Measurements from ENCODE around the gene CA6. TPM values are rescaled to one million over a fixed set of nuclear protein-coding genes. Genes with fewer than 3 reads are reported as not detected.

CA6 gene
- total RNA-seq, 2 experiments from 2014 or later = not detected

DNA sequence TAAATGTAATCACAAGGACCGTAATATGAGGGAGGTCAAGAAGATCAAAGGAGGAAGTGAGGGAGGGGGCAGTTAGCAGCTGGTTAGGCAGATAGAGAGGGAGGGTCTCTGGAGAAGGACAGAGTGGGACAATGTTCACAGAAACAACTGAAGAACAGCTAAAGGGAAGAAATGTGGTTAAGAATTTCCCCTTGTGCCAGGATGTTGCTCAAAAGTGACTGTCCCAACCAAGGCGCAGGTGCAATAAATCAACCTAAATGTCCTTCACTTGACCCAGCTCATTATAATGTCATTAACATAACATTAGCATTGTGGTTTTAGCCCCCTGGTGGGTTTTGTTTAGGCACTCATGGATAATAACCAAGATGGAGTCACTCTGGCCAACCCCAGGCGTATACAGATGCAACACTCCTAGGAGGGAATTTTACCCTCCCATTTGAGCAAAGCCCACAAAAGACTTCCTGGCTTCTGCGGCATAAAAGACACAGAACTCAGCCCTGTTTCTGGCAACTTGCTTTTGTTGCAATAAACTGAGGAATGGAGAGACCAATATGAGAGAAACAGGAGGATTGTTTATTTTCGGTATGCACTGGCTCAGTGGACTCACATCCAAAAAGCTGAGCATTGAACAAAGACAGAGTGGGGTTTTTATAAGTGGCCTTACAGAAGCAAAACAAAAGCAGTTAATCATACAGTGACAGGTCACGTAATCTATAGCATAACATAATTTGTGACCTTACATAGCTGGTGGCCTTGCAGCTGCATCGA is 7.3 kb upstream of the CA6 start:
- POLR2A ChIA-PET = interaction anchor here (0.5 to 0.6 kb wide), 2 partner anchors 11 to 578 kb away, joined by 3 to 4 read pairs; no protein-coding TSS in a partner anchor

DNA sequence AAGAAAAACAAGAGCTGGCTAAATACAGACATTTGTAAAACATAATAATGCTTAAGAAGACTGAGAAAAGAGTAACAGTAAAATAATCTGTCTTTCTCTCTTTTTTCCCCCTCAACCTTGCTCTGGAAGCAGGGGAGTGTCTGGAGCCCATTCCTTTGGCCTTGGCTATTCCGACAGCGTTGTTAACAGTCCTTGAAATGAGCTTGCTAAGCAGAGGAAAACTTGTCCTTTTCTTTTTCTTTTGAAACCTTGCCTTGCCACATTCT is 6.7 kb upstream of the CA6 start:
- peaks cover 13% of the 10 kb centered on the region for H3K4me1 ChIP-seq (ENCODE audit: insufficient read depth, low read length, poor library complexity, severe bottlenecking)
- DNase-seq (ENCODE audit: low spot score) = no peak

More for the DNA sequence above, 7.3 kb upstream of the CA6 start:
- intact Hi-C loops (cut with micrococcal nuclease; ENCODE audit: unreplicated experiment) = no loop called here
- Histone ChIP-seq H3K79me2 (ENCODE audit: insufficient read depth, low read depth, low read length) (no peaks in the 10 kb centered on the region), H4K20me1 (ENCODE audit: insufficient read depth, low read length) (no peaks in the 10 kb centered on the region), H3K9me3 (ENCODE audit: low read length) (no peaks in the 10 kb centered on the region), H3K4me2 (ENCODE audit: low read length) (no peak overlapping the region), H3K36me3 (ENCODE audit: insufficient read depth, low read length) (no peaks in the 10 kb centered on the region), H3K27ac (ENCODE audit: low read depth, low read length, poor library complexity, severe bottlenecking) (no peak overlapping the region), H2AFZ (ENCODE audit: low read length) (no peak overlapping the region), H3K4me1 (ENCODE audit: insufficient read depth, low read length, poor library complexity, severe bottlenecking) (peaks cover 13% of the 10 kb centered on the region), H3K4me3 (ENCODE audit: low read depth, low read length, poor library complexity, severe bottlenecking) (no peak overlapping the region), H3K9me2 (ENCODE audit: insufficient read depth, low read length) (no peaks in the 10 kb centered on the region)
- CTCF ChIA-PET (ENCODE audit: unreplicated experiment) = no interaction called here
- TF ChIP-seq, protein P1, sequence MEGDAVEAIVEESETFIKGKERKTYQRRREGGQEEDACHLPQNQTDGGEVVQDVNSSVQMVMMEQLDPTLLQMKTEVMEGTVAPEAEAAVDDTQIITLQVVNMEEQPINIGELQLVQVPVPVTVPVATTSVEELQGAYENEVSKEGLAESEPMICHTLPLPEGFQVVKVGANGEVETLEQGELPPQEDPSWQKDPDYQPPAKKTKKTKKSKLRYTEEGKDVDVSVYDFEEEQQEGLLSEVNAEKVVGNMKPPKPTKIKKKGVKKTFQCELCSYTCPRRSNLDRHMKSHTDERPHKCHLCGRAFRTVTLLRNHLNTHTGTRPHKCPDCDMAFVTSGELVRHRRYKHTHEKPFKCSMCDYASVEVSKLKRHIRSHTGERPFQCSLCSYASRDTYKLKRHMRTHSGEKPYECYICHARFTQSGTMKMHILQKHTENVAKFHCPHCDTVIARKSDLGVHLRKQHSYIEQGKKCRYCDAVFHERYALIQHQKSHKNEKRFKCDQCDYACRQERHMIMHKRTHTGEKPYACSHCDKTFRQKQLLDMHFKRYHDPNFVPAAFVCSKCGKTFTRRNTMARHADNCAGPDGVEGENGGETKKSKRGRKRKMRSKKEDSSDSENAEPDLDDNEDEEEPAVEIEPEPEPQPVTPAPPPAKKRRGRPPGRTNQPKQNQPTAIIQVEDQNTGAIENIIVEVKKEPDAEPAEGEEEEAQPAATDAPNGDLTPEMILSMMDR (conservative IDR thresholded peaks at IDR 0.05; ENCODE audit: low read length) = no peak
- TF ChIP-seq EZH2phosphoT487 (IDR thresholded peaks at IDR 0.05; ENCODE audit: borderline replicate concordance, low read depth, low read length) = no peak
- peak; percentile 16 for DNase-seq (ENCODE audit: low spot score)
- no TSS peak for BruUV-seq (replicated peaks)

More for the DNA sequence above, 6.7 kb upstream of the CA6 start:
- BruUV-seq (replicated peaks) = no TSS peak
- no peak for TF ChIP-seq EZH2phosphoT487 (IDR thresholded peaks at IDR 0.05; ENCODE audit: borderline replicate concordance, low read depth, low read length)
- TF ChIP-seq, protein P1 (conservative IDR thresholded peaks at IDR 0.05; ENCODE audit: low read length) = no peak
- Histone ChIP-seq H4K20me1 (ENCODE audit: insufficient read depth, low read length) (no peaks in the 10 kb centered on the region), H2AFZ (ENCODE audit: low read length) (no peak overlapping the region), H3K27ac (ENCODE audit: low read depth, low read length, poor library complexity, severe bottlenecking) (no peak overlapping the region), H3K9me3 (ENCODE audit: low read length) (no peaks in the 10 kb centered on the region), H3K79me2 (ENCODE audit: insufficient read depth, low read depth, low read length) (no peaks in the 10 kb centered on the region), H3K4me3 (ENCODE audit: low read depth, low read length, poor library complexity, severe bottlenecking) (no peak overlapping the region), H3K36me3 (ENCODE audit: insufficient read depth, low read length) (no peaks in the 10 kb centered on the region), H3K9me2 (ENCODE audit: insufficient read depth, low read length) (no peaks in the 10 kb centered on the region), H3K4me2 (ENCODE audit: low read length) (no peak overlapping the region)
- ChIA-PET CTCF (ENCODE audit: unreplicated experiment) (no interaction called here), POLR2A (interaction anchor here (0.5 kb wide), 1 partner anchor 55 kb away, joined by 3 read pairs; no protein-coding TSS in a partner anchor)
- intact Hi-C loops (cut with micrococcal nuclease; ENCODE audit: unreplicated experiment) = no loop called here
